GM19025 (cell line): ENCODE results near the gene ITGAX.

Experiments used
- ATAC-seq: cut with Tn5 transposase; IDR thresholded peaks from one replicate; pipeline ENCODE4 v1.9.1; 2021; ENCODE audit warnings: mild to moderate bottlenecking, low read depth, moderate library complexity; ENCODE audit not compliant: unreplicated experiment

The ITGAX gene

GRCh38 chr16:31347445-31347844, 7.5 kb upstream of the ITGAX start:
- ATAC-seq, result no peak

- no peak for ATAC-seq
These were observed 6.4 kb upstream of the ITGAX start for GRCh38 chr16:31348579-31348978.

- ATAC-seq, result no peak
These were observed 4.5 kb upstream of the ITGAX start for GRCh38 chr16:31350275-31351005.

- no peak for ATAC-seq
These were observed 3.6 kb upstream of the ITGAX start for GRCh38 chr16:31351246-31351941.

DNA sequence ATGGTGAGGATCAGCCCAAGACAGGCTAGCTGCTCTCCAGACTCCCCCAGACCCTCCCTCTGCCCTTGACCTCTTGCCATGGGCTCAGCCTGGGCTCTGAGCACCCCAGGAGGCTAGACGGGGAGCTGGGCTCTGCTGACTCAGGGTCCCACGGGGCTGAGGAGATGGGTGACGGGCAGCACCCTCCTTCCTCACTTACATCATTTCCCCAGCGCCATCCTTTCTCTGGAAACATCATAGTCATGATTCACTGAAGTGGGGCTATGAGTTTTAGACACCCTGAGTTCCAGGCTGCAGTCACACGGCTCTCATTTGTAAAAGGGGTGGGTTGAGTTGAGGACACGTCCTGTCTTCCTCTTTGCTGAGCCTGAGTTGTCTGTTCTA, 3.0 kb upstream of the ITGAX start:
- no peak for ATAC-seq

DNA sequence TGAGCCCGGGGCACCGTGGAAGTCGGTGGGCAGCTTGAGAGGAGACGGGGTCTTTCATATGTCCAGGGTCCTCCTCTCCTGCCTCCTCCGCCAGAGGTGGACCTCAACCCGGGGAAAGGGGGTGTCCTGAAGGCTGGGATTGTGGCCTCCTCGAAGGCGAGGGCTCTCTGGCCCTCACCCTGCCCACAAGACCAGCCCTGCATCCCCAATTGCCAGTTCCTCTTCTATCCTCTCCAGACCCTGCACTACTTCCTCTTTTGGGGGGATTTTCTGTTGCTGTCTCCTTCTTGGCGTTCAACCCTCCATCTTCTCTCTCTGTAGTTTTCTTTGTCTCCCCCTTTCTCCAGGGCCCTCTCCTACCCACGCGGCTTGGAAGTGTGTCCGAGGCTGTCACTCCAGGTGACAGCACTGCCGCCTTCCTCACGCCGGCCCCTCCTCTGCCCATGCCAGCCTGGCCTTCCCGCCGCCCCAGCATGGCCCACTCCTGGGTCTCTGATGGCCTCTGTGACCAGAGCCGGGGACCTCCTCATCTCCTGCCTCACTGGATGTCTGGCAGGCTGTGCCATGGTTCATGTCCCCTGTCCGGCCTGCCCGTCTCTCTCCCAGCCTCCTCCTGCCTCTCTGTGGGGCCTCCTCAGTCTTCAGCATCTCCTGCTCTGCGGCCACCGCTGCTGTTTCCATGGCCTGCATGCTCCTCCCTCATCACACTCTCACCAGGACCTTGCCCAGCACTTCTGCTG, 2.4 kb upstream of the ITGAX start:
- ATAC-seq, result no peak

- ATAC-seq, result no peak
These were observed 590 bp downstream of the ITGAX start for GRCh38 chr16:31355431-31356100.

GRCh38 chr16:31356566-31357323, 1.8 kb downstream of the ITGAX start:
- ATAC-seq, result no peak

DNA sequence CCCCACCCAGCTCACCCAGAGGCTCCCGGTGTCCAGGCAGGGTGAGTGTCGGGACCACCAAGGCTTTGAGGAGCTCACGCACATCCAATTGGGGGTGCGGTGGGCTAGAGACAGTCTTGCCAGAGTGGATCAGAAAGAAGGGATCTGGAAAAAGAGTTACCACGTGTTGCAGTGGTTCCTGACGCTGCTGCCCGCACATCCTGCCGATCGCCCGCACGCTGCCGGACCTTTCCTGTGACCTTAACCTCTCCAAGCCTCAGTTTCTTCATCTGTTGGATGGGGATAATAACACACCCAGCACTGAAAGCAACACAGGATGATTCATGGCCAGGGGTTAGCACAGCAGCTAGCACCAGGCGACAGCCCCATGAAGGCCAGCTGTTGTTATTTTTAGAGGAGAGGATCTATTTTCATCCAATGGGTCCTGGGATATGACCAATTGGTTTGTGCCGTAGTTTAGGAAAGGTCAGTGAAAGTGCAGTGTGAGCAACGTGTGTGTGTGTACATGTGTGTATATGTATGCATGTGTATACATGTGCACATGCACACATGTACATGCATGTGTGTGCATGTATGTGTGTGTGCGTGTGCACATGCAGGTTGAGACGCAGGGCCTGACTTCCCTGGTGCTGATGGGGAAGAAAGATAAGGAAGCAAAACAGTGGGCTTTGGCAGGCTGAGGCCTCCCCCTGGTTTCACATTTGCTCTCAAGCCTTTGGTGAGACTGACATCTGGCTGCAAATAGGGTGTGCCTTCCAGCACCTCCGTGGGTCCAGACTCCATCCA, 2.5 kb downstream of the ITGAX start:
- ATAC-seq, result no peak

- no peak for ATAC-seq
These were observed 5.3 kb downstream of the ITGAX start for GRCh38 chr16:31360251-31360650.

DNA sequence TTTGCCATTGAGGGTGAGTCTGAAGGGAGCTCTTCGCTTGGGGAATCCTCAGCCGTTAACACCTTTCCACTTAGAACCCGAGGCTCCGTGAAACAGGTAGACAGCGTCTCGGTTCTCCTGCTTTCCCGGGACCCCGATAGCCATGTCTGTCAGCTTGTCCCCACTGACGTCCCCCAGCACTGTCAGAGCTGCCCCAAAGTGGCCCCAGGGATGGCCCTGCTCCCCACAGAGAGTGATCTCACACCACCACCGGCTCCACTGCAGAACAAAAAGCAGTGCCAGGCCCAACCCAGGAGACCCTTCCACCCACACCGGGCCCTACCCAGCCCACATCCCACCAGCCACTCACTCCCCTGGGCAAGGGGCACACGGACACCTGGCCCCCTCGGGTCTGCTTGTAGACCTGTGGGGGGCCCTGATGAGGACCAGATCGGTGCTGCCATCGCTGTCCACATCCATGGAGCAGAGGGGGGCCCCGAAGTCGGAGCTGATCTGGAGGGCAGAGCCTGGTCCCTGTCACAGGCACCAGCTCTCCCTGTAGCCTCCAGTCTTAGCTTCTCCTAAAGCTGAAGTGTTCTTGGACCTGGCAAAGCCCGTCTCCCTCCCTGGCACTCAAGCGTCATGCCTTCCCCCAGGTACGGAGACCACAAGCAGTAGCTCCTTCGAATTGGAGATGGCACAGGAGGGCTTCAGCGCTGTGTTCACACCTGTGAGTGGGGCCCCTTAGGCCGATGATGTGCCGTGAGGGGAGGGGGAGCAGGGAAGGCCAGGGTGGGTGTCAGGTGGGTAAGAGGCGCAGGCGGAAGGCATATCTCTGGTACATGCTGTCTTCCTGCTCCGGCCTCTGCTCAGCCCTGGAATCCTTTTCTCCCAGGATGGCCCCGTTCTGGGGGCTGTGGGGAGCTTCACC, 6.5 kb downstream of the ITGAX start:
- no peak for ATAC-seq

DNA sequence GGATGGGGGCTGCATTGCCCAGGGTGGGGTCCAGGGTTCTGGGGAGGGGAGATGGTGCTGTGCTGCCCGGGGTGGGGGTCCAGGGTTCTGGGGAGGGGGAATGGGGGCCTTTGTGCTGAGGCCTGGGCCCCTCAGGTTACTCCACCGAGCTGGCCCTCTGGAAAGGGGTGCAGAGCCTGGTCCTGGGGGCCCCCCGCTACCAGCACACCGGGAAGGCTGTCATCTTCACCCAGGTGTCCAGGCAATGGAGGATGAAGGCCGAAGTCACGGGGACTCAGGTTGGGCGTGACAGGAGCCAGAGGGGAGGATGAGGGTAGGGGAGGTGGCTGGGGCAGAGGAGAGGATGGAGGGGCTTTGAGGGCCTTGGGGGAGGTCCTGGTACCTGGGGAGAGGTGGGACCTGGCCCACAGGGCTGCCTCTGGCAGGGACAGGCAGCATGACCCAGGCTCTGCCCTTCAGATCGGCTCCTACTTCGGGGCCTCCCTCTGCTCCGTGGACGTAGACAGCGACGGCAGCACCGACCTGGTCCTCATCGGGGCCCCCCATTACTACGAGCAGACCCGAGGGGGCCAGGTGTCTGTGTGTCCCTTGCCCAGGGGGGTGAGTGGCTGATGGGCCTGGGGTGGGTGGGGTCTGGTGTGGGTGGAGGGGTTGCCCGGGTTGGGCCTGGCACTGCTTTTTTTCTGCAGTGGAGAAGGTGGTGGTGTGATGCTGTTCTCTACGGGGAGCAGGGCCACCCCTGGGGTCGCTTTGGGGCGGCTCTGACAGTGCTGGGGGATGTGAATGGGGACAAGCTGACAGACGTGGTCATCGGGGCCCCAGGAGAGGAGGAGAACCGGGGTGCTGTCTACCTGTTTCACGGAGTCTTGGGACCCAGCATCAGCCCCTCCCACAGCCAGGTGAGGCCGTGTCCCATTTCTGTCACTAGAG, 7.8 kb downstream of the ITGAX start:
- ATAC-seq, result no peak

GRCh38 chr16:31363721-31364120, 8.7 kb downstream of the ITGAX start:
- no peak for ATAC-seq

GRCh38 chr16:31364421-31364820, 9.4 kb downstream of the ITGAX start:
- no peak for ATAC-seq

- no peak for ATAC-seq
These were observed 10.3 kb downstream of the ITGAX start for GRCh38 chr16:31365131-31365865.

DNA sequence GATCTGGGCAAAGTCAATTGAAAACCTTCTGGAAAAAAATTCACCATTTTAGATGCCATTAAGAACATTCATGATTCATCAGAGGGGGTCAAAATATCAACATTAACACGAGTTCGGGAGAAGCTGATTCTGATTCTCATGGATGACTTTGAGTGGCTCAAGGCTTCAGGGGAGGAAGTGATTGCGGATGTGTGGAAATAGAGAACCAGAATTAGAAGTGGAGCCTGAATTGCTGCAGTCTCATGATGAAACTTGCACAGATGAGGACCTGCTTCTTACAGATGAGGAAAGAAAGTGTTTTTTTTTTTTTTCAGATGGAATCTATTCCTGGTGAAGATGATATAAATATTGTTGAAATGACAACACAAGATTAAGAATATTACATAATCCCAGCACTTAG, 12.9 kb downstream of the ITGAX start:
- no peak for ATAC-seq

DNA sequence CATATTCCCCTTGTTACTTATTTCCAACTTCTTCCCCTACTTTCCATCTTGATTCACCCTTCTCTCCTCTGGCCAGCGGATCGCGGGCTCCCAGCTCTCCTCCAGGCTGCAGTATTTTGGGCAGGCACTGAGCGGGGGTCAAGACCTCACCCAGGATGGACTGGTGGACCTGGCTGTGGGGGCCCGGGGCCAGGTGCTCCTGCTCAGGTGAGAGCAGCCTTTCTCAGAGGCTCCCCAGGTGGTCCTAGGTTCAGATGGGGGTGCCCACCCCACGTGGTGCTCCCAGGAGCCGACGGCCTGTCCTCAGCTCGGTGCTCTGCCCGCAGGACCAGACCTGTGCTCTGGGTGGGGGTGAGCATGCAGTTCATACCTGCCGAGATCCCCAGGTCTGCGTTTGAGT, 16.0 kb downstream of the ITGAX start:
- ATAC-seq, result no peak
